ENCODE measurements around the gene PLAA. TPM values are rescaled to one million over a fixed set of nuclear protein-coding genes. Genes with fewer than 3 reads are reported as not detected.

Gene PLAA
- 38.5 TPM for polyA plus RNA-seq (2013, experiment 1 of 2; ENCODE audit: insufficient read length)
- 27.3 TPM for polyA plus RNA-seq (2013, experiment 2 of 2; ENCODE audit: insufficient read length)

DNA sequence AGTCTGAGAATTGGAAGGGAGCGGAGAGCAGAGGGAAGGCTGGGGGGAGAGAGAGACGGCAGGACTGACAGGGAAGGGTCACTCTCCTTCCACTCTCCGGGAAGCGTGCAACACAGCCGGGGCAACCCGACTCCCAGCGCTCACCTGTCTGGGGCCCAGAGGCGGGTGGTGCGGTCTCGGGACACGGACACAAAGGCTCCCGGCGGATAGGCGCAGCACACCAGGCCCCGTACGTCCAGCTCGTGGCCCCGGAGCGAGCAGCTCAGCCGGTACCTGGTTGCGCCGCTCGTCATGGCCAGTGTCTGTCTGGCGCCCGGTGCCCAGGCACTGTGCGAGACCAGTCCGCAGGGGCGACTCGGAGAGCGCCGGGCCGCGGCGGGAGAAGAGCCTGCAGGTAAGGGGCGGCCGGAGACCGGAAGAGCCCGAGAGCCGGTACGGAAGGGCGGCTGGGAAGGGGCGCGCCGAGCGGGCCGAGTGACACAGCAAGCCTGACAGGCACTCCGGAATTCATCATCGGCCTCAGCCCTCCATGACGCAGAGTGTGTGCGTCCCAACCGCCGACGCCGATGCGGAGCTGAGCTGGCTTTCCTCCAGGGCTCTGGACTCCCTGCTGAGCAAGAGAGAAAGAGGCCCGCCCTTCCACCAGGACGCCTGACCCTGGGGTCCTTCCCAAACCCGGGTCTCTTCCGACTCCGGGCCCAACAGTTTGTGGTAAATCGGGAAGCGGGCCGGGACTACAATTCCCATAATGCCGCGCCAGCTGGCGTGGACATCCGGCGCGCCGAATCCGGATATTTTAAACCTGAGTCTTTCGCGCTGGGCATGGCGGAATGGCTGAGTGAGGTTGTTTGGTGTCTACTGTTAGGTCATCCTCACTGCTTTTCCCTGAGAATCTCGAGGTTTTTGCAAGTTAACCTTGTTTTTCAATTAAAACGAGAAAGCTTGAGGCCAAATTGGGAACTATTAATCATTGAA, at the start of gene PLAA:
PLAA (minus strand) TSS at position 490 of the 975 bp plus-strand sequence; CDS start at position 293, 197 bp downstream.
- DNase-seq, result peak; percentile 93

DNA sequence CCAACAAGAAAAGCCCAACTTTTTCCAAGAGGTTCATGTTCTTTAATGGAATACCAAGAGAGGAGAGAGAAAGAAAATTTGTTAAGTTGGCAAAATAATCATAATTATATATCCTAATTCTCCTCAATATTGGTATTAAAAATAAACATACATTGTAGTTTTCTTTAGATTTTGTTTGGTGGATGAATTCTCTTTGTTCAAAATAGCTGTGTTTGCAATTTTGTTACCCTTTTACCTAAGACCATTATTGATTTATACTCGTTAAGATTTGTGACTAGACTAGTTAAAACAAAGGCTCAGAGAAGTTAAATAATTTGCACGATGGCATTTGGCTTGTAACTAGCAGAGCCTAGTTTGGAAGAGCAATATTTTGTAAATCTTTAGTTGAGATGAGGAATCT, 48.8 kb upstream of the PLAA start:
- no peak for DNase-seq

DNA sequence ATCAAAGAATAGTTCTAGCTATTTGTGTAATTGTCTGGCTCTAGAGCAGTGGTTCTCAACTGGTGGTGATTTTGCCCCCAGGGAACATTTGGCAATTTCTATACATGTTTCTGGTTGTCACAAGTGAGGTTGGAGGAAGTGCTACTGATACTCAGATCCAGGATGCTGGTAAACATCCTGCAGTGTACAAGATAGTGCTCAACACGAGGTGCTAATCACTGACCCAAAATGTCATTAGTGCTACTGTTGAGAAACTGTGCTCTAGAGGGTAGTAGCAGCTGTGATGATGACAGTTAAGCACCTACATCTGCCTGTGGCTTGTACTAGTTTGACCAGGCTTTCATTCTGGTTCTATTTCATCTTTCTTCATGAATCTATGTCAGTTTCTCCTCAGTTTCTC, 36.3 kb upstream of the PLAA start:
- DNase-seq, result no peak

DNA sequence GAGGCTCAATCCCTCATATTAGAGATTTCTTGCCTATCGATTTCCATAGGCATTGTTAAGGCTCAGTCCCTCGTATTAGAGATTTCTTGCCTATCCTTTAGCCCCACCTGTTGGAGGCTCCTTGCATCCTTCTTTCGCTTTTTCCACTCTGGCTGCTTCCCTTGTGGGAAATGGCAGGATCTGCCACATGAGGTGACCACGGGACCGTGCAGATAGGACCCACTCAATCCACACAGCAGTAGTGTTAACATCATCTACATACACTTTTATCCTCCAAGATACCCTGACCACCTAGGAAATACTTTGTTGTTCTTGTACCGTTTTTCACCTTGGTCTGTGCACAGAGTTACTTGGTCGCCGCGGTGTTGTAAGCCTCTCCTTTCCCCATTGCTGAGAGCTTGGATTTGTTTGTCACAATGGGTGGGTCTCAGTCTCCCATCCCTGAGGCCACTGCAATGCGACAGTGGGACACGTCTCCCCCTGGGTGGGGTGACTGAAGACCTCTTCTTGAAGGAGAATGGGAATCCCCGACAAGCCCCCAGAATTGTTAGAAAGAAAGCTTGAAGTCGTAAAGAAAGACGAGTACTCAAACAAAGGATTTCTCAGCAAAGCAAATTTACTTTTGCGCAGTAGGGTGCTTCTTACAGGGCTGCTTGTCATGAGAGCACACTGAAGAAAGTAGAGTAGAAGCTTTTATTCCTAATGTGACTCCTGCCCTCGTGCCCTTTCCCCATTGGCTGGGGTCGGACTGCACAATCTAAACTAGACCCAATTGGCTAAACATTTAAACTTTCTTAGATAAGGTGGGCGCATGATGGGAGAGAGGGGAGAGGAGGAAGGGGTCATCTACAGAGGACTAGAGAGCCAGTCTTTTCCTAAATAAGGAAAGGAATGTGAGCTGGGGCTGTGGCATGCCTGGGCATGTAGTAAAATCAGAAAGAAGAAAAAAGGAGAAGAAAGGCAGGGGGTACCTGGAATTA, 29.0 kb upstream of the PLAA start:
- peak; percentile 50 for DNase-seq

DNA sequence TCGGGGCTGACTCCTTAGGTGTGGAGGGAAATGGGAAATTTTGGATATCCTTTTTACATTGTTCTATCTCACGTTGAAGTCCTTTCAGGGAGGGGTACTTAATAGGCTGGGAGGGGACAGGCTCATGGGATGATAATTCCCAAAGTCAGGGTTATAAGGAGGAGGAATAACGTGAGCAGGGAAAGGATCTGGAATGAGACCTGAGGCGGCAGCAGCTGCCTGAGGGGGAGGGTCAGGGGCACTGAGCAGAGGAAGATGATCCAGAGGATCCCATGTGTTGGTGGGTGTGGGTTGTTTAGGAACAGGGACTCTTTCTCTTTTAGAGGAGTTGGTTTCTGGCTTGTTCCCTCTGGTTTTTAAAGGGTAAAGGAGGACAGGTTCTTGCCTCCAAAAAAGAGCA, 27.9 kb upstream of the PLAA start:
- DNase-seq, result no peak

DNA sequence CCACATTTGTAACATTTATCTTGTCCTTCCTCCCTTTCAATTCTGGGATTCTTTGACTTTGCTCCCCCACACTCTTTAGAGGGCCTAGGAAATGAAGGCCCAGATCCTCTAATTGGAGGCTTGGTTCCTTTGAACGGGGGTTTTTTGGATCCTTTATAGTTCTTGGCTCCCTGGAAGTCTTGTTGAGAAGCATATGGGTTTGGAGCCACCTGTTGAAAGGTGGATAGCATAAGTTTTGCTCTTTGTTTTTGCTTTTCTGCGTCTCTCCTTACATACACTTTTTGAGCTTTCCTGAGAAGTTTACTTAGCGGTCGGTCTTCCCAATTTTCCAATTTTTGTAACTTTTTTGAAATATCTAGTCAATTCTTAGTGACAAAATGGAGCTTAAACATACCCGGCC, 26.9 kb upstream of the PLAA start:
- DNase-seq, result no peak

DNA sequence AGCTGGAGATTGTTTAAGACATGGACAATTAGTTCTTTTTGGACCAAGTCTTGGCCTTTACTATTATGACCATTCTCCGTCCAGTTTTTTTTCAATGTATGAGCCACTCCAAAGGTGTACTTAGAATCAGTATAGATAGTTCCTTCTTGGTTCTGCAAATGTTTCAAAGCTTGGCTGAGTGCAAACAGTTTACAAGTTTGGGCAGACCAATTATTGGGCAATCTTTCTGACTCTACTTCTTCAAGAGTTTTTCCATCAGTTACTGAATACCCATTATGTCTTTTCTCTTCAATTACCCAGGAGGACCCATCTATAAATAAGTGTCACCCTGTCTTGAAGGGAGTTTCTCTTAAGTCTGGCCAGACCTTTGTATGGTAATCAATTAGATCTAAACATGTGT, 24.7 kb upstream of the PLAA start:
- no peak for DNase-seq

DNA sequence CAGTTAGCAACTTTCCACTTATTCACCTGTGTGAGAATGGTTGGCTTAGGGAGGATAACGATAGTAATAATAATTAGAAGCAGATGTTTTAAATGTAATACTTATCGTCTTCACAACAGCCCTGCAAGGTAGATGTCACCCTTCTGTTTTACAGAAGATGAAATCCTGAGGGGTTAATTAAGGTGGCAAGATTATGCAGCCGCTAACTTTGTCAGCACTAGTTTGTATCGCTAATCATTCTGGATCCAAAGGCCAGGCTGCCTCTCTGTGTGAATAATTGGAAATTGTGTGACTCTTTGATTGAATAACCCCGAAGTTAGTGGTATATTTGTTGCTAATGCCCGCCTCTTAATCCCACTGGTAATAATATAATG, 9.8 kb upstream of the PLAA start:
- no peak for DNase-seq

DNA sequence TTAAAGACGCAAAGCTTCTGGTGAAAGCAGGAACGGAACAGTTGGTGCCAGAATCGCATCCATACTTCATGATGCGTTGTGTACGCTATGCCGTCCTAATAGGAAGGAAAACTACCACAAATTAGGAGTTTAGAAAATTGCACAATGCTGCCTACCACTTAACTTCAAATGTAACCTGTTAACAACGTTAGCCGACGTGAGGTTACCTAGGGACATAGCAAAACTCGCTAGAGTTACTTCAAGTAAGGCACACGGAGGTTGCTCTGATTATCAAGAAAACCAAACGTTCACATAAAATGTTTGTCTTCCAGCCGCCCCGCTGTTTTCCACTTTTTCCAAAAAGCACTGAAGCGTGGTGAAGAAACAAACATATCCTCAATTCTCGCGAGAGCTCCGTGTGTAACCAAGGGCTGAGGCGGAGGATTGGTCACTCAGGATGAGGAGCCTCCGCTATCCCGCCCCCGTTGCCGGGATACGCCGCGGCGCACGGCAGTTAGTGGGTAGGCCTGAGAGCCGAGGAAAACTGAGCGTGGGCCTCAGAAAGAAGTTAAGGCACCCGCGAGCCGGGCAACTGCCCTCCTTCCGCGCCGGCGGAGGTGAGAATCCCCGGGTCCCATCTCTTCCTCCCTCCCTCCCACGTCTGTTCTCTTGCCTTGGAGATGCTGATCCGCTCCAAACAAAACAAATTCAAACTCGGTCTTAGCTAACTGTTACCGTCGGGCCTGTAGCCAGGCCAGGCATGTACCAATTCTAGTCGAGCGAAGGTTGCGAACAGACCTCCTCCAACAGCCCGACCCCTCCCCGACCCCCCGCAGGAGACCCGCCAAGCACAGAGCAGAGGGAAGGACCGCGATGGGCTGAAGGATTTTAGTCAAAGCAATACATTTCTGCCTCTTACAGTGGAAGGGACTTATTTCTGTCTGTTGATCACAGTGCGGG, 9.1 kb upstream of the PLAA start, which contains the start of gene IFT74:
IFT74 (plus strand) TSS at position 492 of the 939 bp plus-strand sequence. CDS start 5,556 bp downstream, outside the sequence.
- DNase-seq, result peak; percentile 99

DNA sequence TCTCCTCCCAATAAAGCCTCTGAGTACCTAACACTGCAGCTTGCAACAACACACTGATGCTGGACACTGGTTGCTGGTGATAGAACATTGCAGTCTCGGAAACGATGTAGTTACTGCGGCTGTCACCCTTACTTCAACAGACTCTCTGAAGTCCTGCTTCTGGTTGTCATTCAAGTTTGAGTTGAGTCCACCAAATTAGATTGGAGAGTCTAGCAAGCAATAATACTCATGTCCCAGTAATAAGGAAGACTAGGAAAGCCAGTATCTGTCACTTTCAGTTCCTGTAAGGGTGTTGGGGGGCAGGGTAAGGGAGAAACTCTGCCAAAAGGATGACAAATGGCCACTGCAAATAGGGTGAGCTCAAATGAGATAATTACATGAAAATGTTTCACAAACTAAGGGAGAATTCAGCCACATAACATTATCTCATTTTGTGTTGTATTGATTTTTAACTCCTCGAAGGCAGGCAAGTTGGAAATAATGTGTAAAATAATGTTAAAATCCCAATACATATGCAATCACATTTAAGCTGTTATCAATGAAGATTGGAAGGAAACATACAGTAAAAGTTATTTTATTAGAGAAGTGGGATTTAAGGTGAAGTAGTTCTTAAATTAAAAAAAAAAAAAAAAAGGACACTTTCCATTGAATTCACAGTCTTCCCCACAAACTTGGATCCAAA, 8.3 kb upstream of the PLAA start:
- DNase-seq, result no peak

DNA sequence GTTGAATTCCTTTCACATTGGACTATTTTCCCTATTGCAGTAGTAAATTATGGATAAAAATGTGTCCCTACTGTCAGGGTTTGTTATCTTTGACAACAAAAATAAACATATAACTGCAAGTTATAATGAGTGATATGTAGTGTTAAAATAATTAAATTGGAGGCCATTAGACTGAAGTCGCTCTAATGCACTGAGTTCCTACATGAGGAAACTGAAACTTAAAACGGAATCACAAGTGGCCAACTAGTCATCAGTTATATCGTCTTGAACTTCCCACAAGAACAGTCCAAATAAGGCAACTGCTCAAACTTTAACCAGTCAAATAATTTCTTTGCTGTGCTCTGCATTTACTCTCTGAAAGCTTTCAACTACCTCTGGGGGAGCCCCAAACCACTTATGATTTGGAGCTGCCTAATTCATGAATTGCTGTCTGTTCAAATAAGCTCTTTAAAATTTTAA, 7.0 kb upstream of the PLAA start:
- no peak for DNase-seq

DNA sequence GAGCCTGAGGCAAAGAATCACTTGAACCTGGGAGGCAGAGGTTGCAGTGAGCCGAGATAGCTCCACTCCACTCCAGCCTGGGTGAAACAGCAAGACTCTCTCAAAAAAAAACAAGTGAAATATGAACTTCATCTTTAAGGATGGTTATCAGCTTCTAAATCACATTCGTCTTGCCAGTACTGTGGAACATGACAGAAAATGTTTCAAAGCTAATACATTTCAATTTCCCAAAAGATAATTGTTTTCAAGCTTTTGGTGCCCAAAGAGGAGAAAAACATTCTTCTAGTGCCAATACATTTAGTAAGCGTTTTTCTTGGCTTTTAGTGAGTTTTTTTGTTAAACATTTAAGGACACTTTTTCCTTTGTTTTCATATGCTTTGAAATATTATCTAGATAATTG, 4.8 kb upstream of the PLAA start:
- peak; percentile 34 for DNase-seq

DNA sequence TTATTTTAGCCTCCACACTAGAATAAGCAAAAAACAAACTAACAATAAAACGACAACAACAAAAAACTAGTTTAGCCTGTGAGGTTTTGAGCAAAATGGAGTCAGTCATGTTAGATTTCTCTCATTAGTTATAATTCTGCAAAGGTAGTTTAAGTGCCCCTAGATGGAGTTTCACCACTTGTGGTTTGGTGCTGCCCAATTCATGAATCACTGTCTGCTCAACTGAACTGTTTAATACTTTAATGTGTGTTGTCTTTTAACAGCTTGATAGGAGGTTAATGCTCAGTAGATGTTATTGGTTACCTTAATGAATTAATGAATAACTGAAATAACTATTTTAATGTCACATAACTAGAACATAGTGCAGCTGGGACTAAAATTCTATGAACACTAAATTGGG, 3.5 kb upstream of the PLAA start:
- no peak for DNase-seq

DNA sequence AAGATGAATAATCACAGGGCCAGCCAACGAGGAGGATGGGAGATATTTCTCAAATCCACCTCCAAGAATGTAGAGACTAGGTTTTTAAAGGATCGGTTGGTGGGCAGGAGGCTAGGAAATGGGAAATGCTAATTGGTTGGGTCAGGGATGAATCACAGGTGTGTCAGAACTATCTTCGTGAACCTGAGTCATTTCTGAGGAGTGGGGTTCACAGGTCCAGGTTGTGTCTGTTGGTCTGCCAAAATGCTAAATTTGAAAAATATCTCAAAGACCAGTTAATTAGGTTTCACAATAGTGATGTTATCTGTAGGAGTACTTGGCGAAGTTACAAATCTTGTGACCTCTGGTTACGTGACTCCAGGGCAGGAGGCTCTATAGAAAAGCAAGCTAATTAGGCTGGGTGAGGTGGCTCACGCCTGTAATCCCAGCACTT, 2.6 kb upstream of the PLAA start:
- no peak for DNase-seq

DNA sequence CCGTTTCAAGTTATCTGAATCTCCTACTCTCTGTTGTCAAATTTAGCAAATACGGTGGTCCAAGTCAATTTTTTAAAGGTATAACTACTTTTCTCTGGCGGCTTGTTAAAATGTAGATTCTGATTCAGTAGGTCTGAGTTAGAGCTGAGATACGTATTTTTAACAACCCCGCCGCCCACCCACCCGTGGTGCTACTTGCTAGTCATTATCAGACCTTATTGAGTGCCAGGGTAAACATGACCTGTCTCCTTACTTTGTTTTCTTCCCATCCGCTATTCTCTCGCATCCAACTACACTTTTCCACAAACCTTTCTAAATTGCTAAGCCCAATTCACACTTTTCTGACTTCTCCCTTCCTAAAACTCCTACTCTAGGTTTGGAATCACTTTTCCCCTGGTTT, 694 bp upstream of the PLAA start:
- no peak for DNase-seq

DNA sequence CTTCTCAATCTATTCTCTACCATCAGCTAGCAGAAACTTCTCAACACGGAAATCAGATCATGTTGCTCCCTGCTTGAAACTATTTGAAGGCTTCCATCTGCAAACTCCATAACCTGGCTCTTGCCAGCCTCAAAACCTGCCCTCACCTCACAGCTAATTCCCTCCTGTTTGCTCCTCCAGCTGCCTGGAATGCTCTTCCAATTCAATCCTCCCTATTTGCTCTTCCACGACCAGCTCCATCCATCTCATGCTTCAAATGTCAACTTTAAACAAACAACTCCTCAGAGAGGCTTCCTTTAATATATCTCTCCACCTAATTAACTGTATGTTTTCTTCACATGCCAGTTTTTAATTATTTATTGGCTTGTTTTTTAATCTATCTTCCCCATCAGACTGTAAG, 1.5 kb downstream of the PLAA start:
- no peak for DNase-seq

DNA sequence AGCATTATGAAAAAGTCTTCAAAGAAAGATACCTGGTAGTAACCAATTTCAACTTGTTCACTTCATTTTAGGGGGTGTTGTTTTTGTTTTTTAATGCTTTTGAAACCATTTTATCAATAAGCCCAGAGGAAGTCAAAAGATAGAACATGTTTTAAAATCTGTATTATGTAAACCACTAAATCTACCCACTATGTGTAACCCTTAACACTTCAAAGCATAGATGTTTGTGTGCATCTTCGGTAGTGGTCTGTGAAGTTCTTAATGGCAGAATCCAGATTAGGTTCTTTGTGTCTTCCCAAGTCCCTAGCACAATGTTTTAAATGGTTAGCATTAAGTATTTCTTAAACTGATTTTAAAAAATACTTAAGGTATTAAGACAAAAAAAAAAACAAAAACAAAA, 6.3 kb downstream of the PLAA start:
- DNase-seq, result no peak

DNA sequence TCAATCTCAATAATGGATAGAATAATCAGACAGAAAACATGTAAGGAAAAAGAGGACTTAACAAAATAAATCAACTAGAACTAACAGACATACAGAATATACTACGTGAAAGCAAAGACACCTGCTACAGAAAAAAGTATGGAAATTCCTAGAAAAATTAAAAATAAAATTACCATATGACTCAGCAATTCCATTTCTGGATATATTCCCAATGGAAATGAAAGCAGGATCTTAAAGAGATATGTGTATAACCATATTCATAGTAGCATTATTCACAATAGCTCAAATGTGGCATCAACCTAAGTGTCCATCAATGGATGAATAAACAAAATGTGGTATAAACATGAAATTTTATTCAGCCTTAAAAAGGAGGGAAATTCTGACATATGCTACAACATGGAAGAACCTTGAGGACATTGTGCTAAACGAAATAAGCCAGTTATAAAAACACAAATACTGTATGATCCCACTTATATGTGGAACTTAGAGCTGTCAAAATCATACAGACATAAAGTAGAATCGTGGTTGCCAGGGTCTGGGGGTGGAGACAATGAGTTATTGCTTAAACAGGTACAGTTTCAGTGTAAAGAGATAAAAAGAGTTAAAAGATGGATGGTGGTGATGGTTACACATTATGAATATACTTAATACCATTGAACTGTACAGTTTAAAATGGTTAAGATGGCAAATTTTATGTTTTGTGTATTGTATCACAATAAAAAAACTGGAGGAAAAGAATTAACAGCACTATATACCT, 6.9 kb downstream of the PLAA start:
- no peak for DNase-seq

DNA sequence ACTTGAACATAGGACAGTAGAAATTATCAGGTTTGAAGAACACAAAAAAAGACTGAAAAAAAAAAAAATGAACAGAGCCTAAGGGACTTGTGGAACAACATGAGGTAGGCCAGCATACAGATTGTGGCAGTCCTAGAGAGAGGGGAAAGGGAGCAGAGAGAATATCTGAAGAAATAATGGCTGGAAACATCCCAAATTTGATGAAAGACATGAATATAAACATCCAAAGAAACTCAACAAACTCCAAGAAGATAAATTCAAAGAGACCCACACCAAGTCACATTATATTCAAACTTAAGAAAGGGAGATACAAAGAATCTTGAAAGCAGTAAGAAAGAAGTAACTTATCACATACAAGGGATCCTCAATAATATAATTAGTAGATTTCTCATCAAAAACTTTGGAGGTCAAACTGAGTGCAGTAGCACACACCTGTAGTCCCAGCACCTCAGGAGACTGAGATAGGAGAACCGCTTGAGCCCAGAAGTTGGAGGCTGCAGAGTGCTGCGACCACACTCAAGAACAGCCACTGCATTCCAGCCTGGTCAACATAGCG, 9.1 kb downstream of the PLAA start:
- no peak for DNase-seq

DNA sequence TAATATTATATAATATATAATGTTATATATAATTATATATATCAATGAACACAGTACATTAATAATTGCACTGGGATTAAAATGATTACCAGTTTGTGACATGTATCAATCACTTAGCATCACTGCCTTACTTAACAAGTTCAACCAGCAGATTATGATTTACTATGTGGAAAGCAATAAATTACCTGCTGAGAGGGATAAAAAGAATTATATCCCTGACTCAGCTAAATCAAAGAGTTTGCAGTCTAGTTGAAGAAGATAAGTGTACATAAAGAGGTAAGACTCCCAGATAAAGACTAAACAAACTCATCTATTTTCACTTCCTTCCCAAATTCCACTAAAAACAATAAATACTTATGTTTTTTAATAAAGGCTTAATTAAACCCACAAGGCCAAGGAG, 11.2 kb downstream of the PLAA start:
- no peak for DNase-seq
